ENCODE data around the gene IL11.

IL11 gene

DNA sequence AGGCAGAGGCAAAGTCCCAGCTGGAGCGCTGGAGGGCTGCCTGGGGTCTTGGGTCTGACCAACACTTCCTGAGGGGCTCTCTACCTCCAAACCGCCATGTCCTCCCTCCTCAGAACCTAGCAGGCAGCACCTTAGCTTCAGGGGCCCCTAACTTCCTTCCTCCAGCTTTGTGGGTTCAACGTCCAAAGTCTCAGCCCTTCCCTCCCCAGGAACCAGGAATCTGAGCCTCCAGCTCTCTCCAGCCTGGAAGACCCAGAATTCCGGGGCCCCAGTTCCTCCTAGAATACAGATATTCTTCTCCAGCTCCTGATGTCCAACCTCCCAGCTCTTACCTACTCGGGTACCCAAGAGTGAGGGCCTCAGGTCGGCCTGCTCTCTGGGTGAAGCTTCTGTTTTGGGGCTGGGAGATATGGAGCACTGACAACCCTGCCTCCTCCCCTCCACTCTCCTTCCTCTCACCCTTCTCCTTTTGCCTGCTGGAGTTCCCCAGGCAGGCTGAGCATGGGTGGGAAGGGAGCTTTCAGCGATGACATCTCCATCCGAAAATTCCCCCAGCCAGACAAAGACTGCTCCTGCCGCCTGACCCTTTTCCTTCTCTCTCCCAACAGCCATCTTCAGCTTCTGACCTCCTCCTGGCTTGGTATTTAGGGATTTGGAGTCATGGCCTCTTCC lies 48.7 kb downstream of the IL11 start:
- DNase-seq: no peak

DNA sequence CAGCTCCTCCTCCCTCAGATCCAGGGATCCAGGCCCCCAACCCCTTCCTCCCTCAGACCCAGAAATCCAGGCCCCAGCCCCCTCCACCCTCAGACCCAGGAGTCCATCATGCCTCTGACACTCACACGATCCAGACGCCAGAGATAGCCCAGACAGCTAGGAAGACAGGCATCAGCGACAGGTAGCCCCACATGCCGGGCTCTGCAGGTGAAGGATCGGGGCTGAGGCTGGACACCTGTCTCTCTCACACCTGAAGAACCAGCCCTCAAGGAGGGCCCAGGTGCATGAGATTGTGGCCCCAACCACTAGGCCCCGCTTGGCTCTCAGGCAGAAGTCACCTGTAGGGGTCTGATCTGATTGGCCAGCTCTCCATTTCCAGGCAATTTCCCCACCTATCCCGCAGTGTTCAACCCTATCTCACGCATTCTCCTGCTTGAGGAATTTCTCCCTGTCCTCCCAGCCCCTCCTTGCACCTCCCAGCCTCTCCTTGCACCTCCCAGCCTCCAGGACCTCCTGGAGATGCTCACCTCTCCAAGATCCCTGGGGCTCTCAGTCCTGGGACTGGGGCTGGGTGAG lies 49.3 kb downstream of the IL11 start:
- no peak for DNase-seq

DNA sequence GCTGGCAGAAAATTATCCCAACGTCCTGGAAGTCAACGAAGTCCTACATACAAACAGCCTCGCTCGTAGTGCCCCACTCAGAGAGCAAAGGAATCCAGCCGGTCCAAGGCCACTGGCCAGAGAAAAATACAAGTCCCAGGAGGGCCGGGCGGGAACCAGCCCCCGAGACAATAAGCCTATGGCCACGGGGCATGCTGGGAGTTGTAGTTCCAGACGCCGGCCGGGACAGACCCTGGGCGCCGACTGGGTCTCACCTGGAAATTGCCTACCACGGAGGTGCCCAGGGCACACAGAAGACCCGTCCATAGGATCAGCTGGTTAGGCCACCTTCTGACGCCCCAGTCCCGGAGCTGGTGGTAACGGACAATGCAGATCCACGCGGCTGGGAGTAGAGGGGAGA lies 50.5 kb downstream of the IL11 start:
- no peak for DNase-seq

DNA sequence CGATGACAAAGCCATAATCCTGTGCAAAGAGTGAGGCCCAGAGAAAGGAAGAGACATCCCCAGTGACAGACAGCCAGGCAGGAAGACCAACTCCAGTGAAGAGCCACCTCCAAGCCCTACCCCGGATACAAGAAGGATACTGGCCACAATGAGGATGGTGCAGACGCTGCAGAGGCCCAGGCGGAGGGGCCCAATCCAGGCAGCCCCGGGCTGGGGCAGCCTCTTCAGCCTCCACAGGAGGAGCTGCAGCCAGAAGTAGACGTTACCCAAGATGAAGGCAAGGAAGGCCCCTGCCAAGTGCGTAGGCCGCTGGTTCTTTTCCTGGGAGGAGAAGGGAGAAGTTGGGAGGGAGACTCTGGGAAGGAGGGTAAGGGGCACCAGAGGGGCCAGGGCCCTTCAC lies 53.6 kb downstream of the IL11 start:
- DNase-seq: no peak

DNA sequence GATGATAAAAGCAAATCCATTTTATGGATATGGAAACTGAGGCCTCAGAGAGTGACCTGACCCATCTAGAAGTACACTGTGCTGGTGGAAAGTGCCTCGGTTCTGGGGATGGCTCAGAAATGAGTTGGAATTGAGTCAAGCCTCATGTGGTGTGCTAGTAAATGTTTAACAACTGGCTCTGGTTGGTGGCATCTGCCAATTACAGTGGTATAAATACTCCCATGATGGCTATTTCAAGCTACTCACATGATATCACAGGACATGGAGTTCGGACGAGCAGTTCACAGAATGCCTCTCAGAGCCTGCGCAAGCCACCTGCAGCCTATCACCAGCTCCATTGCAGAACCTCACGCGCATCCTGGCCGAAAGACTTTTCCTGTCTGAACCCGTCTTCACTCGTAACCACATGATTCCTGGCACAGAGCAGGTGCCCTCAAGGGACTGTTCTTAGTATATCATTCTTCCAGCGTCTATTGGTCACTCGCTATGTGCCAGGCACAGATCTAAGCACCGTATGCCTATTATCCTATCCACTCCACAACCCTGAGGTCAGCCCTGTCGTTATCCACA lies 54.2 kb downstream of the IL11 start:
- no peak for DNase-seq

DNA sequence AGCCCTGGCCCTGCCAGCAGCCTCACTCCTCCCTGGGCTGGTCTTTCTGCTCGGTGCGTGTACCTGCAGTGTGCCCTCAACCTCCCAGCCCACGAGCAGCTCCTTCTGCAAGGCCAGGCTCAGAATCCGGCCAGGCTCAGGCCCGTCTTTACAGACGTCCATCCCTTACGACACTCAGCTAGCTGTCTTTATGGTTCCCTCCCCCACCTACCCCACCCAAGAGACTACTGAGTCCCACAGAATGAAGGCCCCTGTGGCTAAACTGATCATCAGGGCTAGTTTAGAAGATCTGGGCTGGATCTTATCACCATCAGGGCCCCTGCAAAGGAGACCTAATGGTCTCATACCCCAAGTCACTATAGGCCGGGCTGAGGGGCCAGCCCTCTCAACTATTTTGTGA lies 55.9 kb downstream of the IL11 start:
- no peak for DNase-seq
